ENCODE results near the gene UBALD2. TPM values are rescaled to one million over a fixed set of nuclear protein-coding genes. Genes with fewer than 3 reads are reported as not detected.

The UBALD2 gene
- total and polyA plus RNA-seq, 2 of the 13 experiments (the other 11 are each of a cell fraction or from before 2014, with no cell fraction given) = 3.3 to 89.7 TPM

GRCh38 chr17:76278952-76279741 is 14.0 kb downstream of the UBALD2 start (continued):
- TF ChIP-seq KDM3A (CRISPR knock-in tag; IDR thresholded peaks at IDR 0.05; ENCODE audit: low read depth) = no peak
- TF ChIP-seq, protein P1, sequence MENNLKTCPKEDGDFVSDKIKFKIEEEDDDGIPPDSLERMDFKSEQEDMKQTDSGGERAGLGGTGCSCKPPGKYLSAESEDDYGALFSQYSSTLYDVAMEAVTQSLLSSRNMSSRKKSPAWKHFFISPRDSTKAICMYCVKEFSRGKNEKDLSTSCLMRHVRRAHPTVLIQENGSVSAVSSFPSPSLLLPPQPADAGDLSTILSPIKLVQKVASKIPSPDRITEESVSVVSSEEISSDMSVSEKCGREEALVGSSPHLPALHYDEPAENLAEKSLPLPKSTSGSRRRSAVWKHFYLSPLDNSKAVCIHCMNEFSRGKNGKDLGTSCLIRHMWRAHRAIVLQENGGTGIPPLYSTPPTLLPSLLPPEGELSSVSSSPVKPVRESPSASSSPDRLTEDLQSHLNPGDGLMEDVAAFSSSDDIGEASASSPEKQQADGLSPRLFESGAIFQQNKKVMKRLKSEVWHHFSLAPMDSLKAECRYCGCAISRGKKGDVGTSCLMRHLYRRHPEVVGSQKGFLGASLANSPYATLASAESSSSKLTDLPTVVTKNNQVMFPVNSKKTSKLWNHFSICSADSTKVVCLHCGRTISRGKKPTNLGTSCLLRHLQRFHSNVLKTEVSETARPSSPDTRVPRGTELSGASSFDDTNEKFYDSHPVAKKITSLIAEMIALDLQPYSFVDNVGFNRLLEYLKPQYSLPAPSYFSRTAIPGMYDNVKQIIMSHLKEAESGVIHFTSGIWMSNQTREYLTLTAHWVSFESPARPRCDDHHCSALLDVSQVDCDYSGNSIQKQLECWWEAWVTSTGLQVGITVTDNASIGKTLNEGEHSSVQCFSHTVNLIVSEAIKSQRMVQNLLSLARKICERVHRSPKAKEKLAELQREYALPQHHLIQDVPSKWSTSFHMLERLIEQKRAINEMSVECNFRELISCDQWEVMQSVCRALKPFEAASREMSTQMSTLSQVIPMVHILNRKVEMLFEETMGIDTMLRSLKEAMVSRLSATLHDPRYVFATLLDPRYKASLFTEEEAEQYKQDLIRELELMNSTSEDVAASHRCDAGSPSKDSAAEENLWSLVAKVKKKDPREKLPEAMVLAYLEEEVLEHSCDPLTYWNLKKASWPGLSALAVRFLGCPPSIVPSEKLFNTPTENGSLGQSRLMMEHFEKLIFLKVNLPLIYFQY (CRISPR knock-in tag; IDR thresholded peaks at IDR 0.05; ENCODE audit: borderline replicate concordance) = peak; percentile 75
- TF ChIP-seq RFX1 (IDR thresholded peaks at IDR 0.05) = no peak
- TF ChIP-seq AGO2 (optimal IDR thresholded peaks at IDR 0.05; ENCODE audit: low read depth, low read length) = no peak
- TF ChIP-seq, protein P2, sequence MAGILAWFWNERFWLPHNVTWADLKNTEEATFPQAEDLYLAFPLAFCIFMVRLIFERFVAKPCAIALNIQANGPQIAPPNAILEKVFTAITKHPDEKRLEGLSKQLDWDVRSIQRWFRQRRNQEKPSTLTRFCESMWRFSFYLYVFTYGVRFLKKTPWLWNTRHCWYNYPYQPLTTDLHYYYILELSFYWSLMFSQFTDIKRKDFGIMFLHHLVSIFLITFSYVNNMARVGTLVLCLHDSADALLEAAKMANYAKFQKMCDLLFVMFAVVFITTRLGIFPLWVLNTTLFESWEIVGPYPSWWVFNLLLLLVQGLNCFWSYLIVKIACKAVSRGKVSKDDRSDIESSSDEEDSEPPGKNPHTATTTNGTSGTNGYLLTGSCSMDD (CRISPR knock-in tag; IDR thresholded peaks at IDR 0.05) = no peak
- TF ChIP-seq NFE2L2 (IDR thresholded peaks at IDR 0.05; ENCODE audit: low read length) = peak; percentile 7; the same call in 1 of the 2 replicates
- TF ChIP-seq PAXIP1 (CRISPR knock-in tag; conservative IDR thresholded peaks at IDR 0.05) = no peak
- peak; percentile 70 for TF ChIP-seq JARID2 (CRISPR knock-in tag; IDR thresholded peaks at IDR 0.05; ENCODE audit: insufficient replicate concordance)
- TF ChIP-seq ZNF337 (CRISPR knock-in tag; IDR thresholded peaks at IDR 0.05; ENCODE audit: borderline replicate concordance, low read depth) = no peak
- no peak for TF ChIP-seq PCBP1 (IDR thresholded peaks at IDR 0.05; ENCODE audit: borderline replicate concordance, low read depth, low read length)
- TF ChIP-seq ZNF180 (CRISPR knock-in tag; IDR thresholded peaks at IDR 0.05; ENCODE audit: borderline replicate concordance, low read depth) = no peak
- TF ChIP-seq ZNF574 (CRISPR knock-in tag; IDR thresholded peaks at IDR 0.05) = peak; percentile 44; the same call in 1 of the 2 replicates
- peak; percentile 52 for TF ChIP-seq SAP130 (CRISPR knock-in tag; IDR thresholded peaks at IDR 0.05; ENCODE audit: low read depth)
- TF ChIP-seq ZFP90 (CRISPR knock-in tag; IDR thresholded peaks at IDR 0.05; ENCODE audit: borderline replicate concordance) = 0 out of 2 replicates have a peak, but pooled peaks have one; percentile 30
- TF ChIP-seq U2AF1 (optimal IDR thresholded peaks at IDR 0.05; ENCODE audit: low read depth, low read length) = no peak
- TF ChIP-seq ZNF776 (CRISPR knock-in tag; IDR thresholded peaks at IDR 0.05) = no peak
- no peak for TF ChIP-seq SP1 (IDR thresholded peaks at IDR 0.05)
- 0 out of 2 replicates have a peak, but pooled peaks have one; percentile 24 for TF ChIP-seq SP1 (CRISPR knock-in tag; IDR thresholded peaks at IDR 0.05)

Data from HepG2 (cell line).